GM12865 (cell line): ENCODE data around the gene COL5A3.

Experiments used
- DNase-seq: peaks from one replicate; pipeline ENCODE4 v3.0.0; 2010; ENCODE audit warnings: low read depth
- H3K4me3 ChIP-seq: 2 replicates; pipeline ENCODE4 v1.5.1; 2011; ENCODE audit warnings: mild to moderate bottlenecking, low read depth, low read length, control low read depth
- CTCF ChIP-seq: IDR thresholded peaks from 2 replicates; pipeline ENCODE4 v1.5.1; 2011; ENCODE audit warnings: low read length, control low read depth, low read depth, inconsistent platforms; ENCODE audit not compliant: insufficient read depth; ENCODE audit errors: missing control alignments

The COL5A3 gene

GRCh38 chr19:9941231-9941630, 69.1 kb downstream of the COL5A3 start:
- no peak for DNase-seq
- TF ChIP-seq CTCF, result no peak
- H3K4me3 ChIP-seq, result no peak overlapping the region

DNA sequence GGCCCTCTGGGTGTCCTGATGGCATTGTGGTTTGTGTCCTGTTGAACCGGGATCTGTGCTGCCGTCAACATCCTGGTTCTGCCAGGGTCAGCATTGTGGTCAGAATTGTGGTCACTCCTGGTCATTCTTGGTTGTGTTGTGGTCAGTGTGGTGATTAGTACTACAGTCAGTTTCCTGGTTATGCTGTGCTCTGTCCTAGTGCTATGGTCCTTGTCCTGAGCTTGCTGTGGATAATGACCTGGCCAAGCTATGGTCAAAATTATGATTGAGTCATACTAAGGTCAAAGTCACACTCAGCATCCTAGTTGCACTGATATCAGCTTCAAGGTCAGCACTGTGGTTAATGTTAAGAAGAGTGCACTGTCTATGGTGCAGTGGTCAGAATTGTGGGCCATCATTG, 69.5 kb downstream of the COL5A3 start:
- DNase-seq, result no peak
- TF ChIP-seq CTCF, result no peak
- H3K4me3 ChIP-seq, result no peak overlapping the region

- TF ChIP-seq CTCF, result no peak
- DNase-seq, result no peak
- H3K4me3 ChIP-seq, result no peak overlapping the region
Observed at GRCh38 chr19:9939301-9939913, 70.9 kb downstream of the COL5A3 start.

GRCh38 chr19:9937001-9937411, 73.3 kb downstream of the COL5A3 start:
- DNase-seq, result no peak
- TF ChIP-seq CTCF, result no peak
- no peak overlapping the region for H3K4me3 ChIP-seq

DNA sequence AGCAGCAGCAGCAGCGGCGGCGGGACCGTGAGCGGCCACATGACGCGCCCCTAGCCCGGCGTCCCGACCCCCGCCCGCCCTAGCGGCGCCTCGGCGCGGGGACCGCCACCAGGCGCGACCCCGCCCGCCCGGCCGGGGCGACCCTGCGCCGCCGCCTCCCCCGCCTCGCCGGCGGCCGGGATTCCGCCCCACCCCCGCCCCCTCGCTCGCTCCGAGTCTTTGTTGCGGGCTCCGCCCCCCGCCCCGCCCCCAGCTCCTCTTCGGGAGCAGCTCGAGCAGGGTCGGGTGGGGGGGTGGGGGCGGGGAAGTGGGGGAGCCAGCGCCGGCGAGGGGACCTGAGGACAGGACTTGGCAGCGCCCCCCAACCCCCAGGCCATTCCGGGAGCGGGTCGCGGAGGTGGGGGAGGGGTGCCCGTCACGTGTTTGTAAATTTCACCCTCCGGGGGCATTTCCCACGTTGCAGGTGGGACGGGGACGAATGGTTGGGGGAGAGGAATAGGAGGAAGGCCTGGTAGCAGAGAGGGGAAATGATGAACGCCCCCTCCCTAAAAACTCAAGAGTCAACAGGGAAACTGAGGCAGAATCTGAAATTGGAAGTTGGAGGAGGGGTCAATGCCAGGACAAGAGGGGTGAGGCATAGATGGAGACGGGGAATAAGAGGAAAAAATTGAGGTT, 73.8 kb downstream of the COL5A3 start, which contains the start of gene OLFM2:
TSS of gene OLFM2 (minus strand) at position 190 of the 675 bp plus-strand sequence. CDS start at position 41, 149 bp downstream.
- TF ChIP-seq CTCF, result no peak
- no peak within 1 kb of the TSS for H3K4me3 ChIP-seq
- DNase-seq, result no peak

GRCh38 chr19:9935506-9936325, 74.6 kb downstream of the COL5A3 start:
- DNase-seq, result no peak
- no peak for TF ChIP-seq CTCF
- H3K4me3 ChIP-seq, result no peak overlapping the region
